H1 (cell line): ENCODE results near the gene ZBTB25. TPM values are rescaled to one million over a fixed set of nuclear protein-coding genes. Genes with fewer than 3 reads are reported as not detected.

Source experiments
- CEBPB ChIP-seq: IDR thresholded peaks from 2 replicates; pipeline ENCODE4 v1.6.1; 2012; ENCODE audit warnings: low read depth, low read length
- CREB1 ChIP-seq: IDR thresholded peaks from 2 replicates; pipeline ENCODE4 v1.6.1; 2012; ENCODE audit warnings: inconsistent platforms
- CTCF ChIP-seq, 3 experiments: IDR thresholded peaks; 1 replicate in 2 of 3; 2 replicates in 1 of 3; pipeline versions ENCODE4 v1.5.1 to v1.6.1; 2011; ENCODE audit warnings: low read length in 3 of 3, mild to moderate bottlenecking in 3 of 3, inconsistent platforms in 2 of 3, low read depth in 1 of 3, moderate library complexity in 1 of 3; ENCODE audit not compliant: insufficient read depth in 1 of 3; ENCODE audit errors: control extremely low read depth in 1 of 3
- SP4 ChIP-seq: IDR thresholded peaks from 2 replicates; pipeline ENCODE4 v1.6.1; 2012; ENCODE audit warnings: low read length, inconsistent platforms
- TAF1 ChIP-seq: IDR thresholded peaks from 2 replicates; pipeline ENCODE4 v1.6.1; 2011; ENCODE audit warnings: mild to moderate bottlenecking, low read depth, low read length
- ZNF274 ChIP-seq: IDR thresholded peaks from 2 replicates; pipeline ENCODE4 v1.7.0; 2012; ENCODE audit warnings: low read length, borderline replicate concordance; ENCODE audit errors: extremely low read depth
- polyA plus RNA-seq, 7 experiments: library from polyadenylated mRNA; depleted of rRNA in 3 of 7; stranded (reverse) in 5 of 7; unstranded in 2 of 7; fragments of >200 nt in 5 of 7; fragments of 200-250 nt in 2 of 7; gene quantifications; 1 replicate in 5 of 7; 2 replicates in 1 of 7; 4 replicates in 1 of 7; pipeline versions ENCODE4 v1.2.1 to v1.2.3, GENCODE V29; 2011 to 2013; ENCODE audit warnings: missing spikeins in 2 of 7, mixed read lengths in 2 of 7
- total RNA-seq: library from RNA; stranded (reverse); fragmentation: NEBNext Ultra II Directional; extraction: Animal tissue kit (Norgen Biotek cat#: 25700); gene quantifications from 2 replicates; pipeline ENCODE4 v1.2.1, GENCODE V29; 2021

ZBTB25 gene
- total and polyA plus RNA-seq, 2 of the 8 experiments (the other 6 are each of a cell fraction or from before 2014, with no cell fraction given): 5.4 to 11.4 TPM

GRCh38 chr14:64504310-64504896 is 765 bp upstream of the ZBTB25 start, which contains the start of gene ZBTB1 (continued):
- no peak for TF ChIP-seq ZNF274
- TF ChIP-seq SP4: peak; percentile 57; the same call in 1 of the 2 replicates
- TF ChIP-seq CTCF (IDR thresholded peaks at IDR 0.05; ENCODE audit: control extremely low read depth in 1 of 3, insufficient read depth in 1 of 3, low read depth in 1 of 3, low read length in 3 of 3): no peak
- TF ChIP-seq CREB1: peak; percentile 85
- TF ChIP-seq CEBPB: peak; percentile 70; the same call in 1 of the 2 replicates
- peak; percentile 93 for TF ChIP-seq TAF1
- TF ChIP-seq, all 59 proteins: peak for 10
